Neural cell (in vitro differentiated cells): ENCODE results near the gene FKBP1A. TPM values are rescaled to one million over a fixed set of nuclear protein-coding genes. Genes with fewer than 3 reads are reported as not detected.

Experiments used
- H2AFZ ChIP-seq: fragments of 200-600, 300-800 bp; sonication (generic), shearing (Covaris generic); 2 replicates; pipeline ENCODE4 v1.6.0; 2014; ENCODE audit warnings: low read depth, mild to moderate bottlenecking, antibody characterized with exemption, low read length, moderate library complexity
- H3F3A ChIP-seq: fragments of 200-600 bp; shearing (Covaris generic); 2 replicates; pipeline ENCODE4 v1.6.1; 2016; ENCODE audit warnings: mild to moderate bottlenecking, moderate library complexity, mixed read lengths, antibody characterized with exemption, low read length; ENCODE audit not compliant: insufficient read depth, poor library complexity, severe bottlenecking
- H3K27ac ChIP-seq: fragments of 200-600, 300-800 bp; sonication (generic), shearing (Covaris generic); 2 replicates; pipeline ENCODE4 v1.5.1; 2014; ENCODE audit warnings: mild to moderate bottlenecking, low read length, moderate library complexity
- H3K27me3 ChIP-seq: fragments of 300-800, 200-600 bp; sonication (generic), shearing (Covaris generic); 2 replicates; pipeline ENCODE4 v1.6.0; 2014; ENCODE audit warnings: mild to moderate bottlenecking, low read depth, low read length, moderate library complexity; ENCODE audit not compliant: insufficient read depth
- H3K36me3 ChIP-seq: fragments of 300-800, 200-600 bp; sonication (generic), shearing (Covaris generic); 2 replicates; pipeline ENCODE4 v1.5.1; 2014; ENCODE audit warnings: mild to moderate bottlenecking, antibody characterized with exemption, low read length, moderate library complexity; ENCODE audit not compliant: insufficient read depth
- H3K4me2 ChIP-seq: fragments of 300-800, 200-600 bp; sonication (generic), shearing (Covaris generic); 2 replicates; pipeline ENCODE4 v1.6.0; 2014; ENCODE audit warnings: mild to moderate bottlenecking, low read length
- H3K4me3 ChIP-seq: fragments of 300-800, 200-600 bp; sonication (generic), shearing (Covaris generic); 2 replicates; pipeline ENCODE4 v1.5.1; 2014; ENCODE audit warnings: mild to moderate bottlenecking, low read length, moderate library complexity
- H3K79me2 ChIP-seq: fragments of 200-600 bp; shearing (Covaris generic); replicated peaks from 2 replicates; pipeline ENCODE4 v1.6.0; 2014; ENCODE audit warnings: mild to moderate bottlenecking, low read length, moderate library complexity; ENCODE audit not compliant: insufficient read depth
- H3K9ac ChIP-seq: fragments of 300-800, 200-600 bp; sonication (generic), shearing (Covaris generic); 2 replicates; pipeline ENCODE4 v1.6.1; 2016; ENCODE audit warnings: mild to moderate bottlenecking, low read length, mixed read lengths
- H3K9me2 ChIP-seq: fragments of 200-600 bp; shearing (Covaris generic); 2 replicates; pipeline ENCODE4 v1.6.1; 2016; ENCODE audit warnings: mild to moderate bottlenecking, low read length, mixed read lengths; ENCODE audit not compliant: insufficient read depth
- H3K9me3 ChIP-seq: fragments of 200-600, 300-800 bp; sonication (generic), shearing (Covaris generic); 2 replicates; pipeline ENCODE4 v1.6.1; 2016; ENCODE audit warnings: mild to moderate bottlenecking, mixed run types, low read length, moderate library complexity, mixed read lengths
- H4K20me1 ChIP-seq: fragments of 200-600 bp; shearing (Covaris generic); 2 replicates; pipeline ENCODE4 v1.6.1; 2016; ENCODE audit warnings: mild to moderate bottlenecking, mixed run types; ENCODE audit not compliant: insufficient read depth
- EP300 ChIP-seq: fragments of 450-650 bp; conservative IDR thresholded peaks from 2 replicates; pipeline ENCODE4 v1.6.1; 2014; ENCODE audit warnings: antibody characterized with exemption, mild to moderate bottlenecking, moderate library complexity; ENCODE audit not compliant: poor library complexity, severe bottlenecking
- EZH2 ChIP-seq: fragments of 200-600, 300-800 bp; shearing (Covaris generic), sonication (generic); IDR thresholded peaks from 2 replicates; pipeline ENCODE4 v1.6.1; 2014; ENCODE audit warnings: antibody characterized with exemption, low read length, borderline replicate concordance, mild to moderate bottlenecking; ENCODE audit not compliant: insufficient read depth, poor library complexity, severe bottlenecking
- MXI1 ChIP-seq: fragments of 450-650 bp; conservative IDR thresholded peaks from 2 replicates; pipeline ENCODE4 v1.6.1; 2014; ENCODE audit warnings: antibody characterized with exemption, mild to moderate bottlenecking; ENCODE audit not compliant: poor library complexity, severe bottlenecking
- POLR2AphosphoS5 ChIP-seq: IDR thresholded peaks from 2 replicates; pipeline ENCODE4 v1.6.1; 2012
- RAD21 ChIP-seq: fragments of 450-650 bp; conservative IDR thresholded peaks from 2 replicates; pipeline ENCODE4 v1.6.1; 2014; ENCODE audit warnings: antibody characterized with exemption, mild to moderate bottlenecking, moderate library complexity
- SMC3 ChIP-seq: fragments of 450-650 bp; conservative IDR thresholded peaks from 2 replicates; pipeline ENCODE4 v1.6.1; 2014; ENCODE audit warnings: antibody characterized with exemption, mild to moderate bottlenecking, moderate library complexity; ENCODE audit not compliant: poor library complexity
- TAF1 ChIP-seq: IDR thresholded peaks from 2 replicates; pipeline ENCODE4 v1.6.1; 2012; ENCODE audit warnings: low read depth
- polyA plus RNA-seq: library from polyadenylated mRNA; depleted of rRNA; stranded (reverse); fragments of >200 nt; gene quantifications from 2 replicates; pipeline ENCODE4 v1.2.3, GENCODE V29; 2014
- TF ChIP-seq, protein P1 (sequence below): IDR thresholded peaks from 2 replicates; pipeline ENCODE4 v1.6.1; 2012; ENCODE audit warnings: borderline replicate concordance
- TF ChIP-seq, protein P2 (sequence below): fragments of 450-650 bp; IDR thresholded peaks from 2 replicates; pipeline ENCODE4 v1.5.1; 2014; ENCODE audit warnings: antibody characterized with exemption, mild to moderate bottlenecking, moderate library complexity; ENCODE audit not compliant: poor library complexity, severe bottlenecking

The FKBP1A gene
- polyA plus RNA-seq, 1 donor from 2014 or later = 150 TPM

DNA sequence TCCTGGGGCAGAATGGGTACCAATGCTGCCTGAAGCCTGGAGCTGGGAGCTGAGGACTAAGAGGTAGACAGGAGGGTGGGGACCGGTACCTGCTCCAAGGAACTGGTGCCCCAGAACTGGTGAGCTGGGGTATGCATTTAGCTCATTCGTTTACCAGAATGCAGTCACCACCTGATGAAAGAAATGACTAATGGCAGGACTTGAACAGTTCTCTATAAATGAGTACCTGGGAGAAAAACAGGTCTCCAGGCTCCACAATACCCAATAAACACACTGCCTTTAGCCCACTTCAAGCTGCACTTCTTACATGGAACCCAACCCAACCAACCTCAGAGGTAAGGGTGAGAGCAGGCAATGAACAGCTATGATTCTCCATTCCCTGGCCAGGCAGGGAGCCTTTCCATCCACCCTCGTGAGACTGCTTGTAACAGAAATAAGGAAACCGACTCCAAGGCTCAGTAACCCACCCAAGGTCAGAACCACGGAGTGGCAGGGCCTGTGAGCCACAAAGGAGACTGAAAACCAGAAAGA lies 15.4 kb downstream of the FKBP1A start:
- Histone ChIP-seq H3K27me3 (no peaks in the 10 kb centered on the region), H3K27ac (no peak overlapping the region), H3F3A (no peaks in the 10 kb centered on the region), H3K36me3 (no peaks in the 10 kb centered on the region), H3K9me2 (no peaks in the 10 kb centered on the region), H3K4me3 (no peak overlapping the region), H3K9me3 (no peaks in the 10 kb centered on the region), H4K20me1 (no peaks in the 10 kb centered on the region), H3K4me2 (no peak overlapping the region), H3K79me2 (peaks cover 38% of the 10 kb centered on the region), H3K9ac (no peak overlapping the region), H2AFZ (no peak overlapping the region)
- TF ChIP-seq SMC3 (no peak), TAF1 (no peak)
- TF ChIP-seq, protein P1, sequence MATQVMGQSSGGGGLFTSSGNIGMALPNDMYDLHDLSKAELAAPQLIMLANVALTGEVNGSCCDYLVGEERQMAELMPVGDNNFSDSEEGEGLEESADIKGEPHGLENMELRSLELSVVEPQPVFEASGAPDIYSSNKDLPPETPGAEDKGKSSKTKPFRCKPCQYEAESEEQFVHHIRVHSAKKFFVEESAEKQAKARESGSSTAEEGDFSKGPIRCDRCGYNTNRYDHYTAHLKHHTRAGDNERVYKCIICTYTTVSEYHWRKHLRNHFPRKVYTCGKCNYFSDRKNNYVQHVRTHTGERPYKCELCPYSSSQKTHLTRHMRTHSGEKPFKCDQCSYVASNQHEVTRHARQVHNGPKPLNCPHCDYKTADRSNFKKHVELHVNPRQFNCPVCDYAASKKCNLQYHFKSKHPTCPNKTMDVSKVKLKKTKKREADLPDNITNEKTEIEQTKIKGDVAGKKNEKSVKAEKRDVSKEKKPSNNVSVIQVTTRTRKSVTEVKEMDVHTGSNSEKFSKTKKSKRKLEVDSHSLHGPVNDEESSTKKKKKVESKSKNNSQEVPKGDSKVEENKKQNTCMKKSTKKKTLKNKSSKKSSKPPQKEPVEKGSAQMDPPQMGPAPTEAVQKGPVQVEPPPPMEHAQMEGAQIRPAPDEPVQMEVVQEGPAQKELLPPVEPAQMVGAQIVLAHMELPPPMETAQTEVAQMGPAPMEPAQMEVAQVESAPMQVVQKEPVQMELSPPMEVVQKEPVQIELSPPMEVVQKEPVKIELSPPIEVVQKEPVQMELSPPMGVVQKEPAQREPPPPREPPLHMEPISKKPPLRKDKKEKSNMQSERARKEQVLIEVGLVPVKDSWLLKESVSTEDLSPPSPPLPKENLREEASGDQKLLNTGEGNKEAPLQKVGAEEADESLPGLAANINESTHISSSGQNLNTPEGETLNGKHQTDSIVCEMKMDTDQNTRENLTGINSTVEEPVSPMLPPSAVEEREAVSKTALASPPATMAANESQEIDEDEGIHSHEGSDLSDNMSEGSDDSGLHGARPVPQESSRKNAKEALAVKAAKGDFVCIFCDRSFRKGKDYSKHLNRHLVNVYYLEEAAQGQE = no peak

DNA sequence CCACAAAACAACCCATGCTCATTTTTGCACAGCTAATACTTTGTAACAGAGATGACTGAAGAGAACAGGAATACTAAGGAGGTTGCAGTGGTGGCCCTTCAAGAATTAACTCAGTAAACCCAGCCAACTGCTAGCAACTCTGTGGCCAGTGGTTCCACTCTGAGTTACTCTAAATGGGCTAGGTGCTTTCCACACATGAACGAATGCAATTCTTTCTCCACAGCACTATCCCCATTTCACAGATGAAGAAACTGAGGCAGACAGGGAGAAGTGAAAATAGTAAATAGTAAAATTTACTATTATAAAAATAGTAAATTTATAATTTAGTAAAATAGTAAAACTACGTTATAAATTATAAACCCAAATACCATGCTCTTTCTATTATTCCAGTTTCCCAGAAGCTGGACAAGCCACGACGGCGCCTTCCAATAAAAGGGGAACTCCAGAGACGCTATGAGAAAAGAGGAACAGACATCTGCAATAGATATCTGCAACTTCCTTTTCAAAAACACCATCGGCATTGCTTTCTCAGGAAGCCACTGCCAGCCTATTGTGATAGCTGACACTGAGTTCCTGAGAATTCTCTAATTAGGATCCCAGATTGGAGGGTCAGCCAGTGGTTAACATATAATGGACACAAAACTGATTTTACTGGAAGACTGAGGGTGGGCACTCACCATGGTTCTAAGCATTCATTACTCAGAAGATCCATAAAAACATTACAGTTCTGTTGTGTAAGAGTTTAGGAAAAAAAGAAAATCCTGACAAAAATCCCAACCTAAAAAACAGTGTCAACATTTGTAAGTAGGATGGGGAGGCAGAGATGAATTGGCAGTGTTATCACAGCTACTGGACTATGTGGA lies 16.2 kb downstream of the FKBP1A start:
- Histone ChIP-seq H3K4me3 (no peak overlapping the region), H2AFZ (no peak overlapping the region), H3K9me3 (no peaks in the 10 kb centered on the region), H3K27ac (no peak overlapping the region), H3K27me3 (no peaks in the 10 kb centered on the region), H3F3A (no peaks in the 10 kb centered on the region), H3K79me2 (peaks cover 37% of the 10 kb centered on the region), H3K9me2 (no peaks in the 10 kb centered on the region), H3K9ac (no peak overlapping the region), H3K4me2 (no peak overlapping the region), H3K36me3 (no peaks in the 10 kb centered on the region), H4K20me1 (no peaks in the 10 kb centered on the region)
- TF ChIP-seq SMC3 (no peak), TAF1 (no peak), MXI1 (no peak), RAD21 (no peak), POLR2AphosphoS5 (no peak), EP300 (no peak), EZH2 (no peak)
- TF ChIP-seq, protein P2, sequence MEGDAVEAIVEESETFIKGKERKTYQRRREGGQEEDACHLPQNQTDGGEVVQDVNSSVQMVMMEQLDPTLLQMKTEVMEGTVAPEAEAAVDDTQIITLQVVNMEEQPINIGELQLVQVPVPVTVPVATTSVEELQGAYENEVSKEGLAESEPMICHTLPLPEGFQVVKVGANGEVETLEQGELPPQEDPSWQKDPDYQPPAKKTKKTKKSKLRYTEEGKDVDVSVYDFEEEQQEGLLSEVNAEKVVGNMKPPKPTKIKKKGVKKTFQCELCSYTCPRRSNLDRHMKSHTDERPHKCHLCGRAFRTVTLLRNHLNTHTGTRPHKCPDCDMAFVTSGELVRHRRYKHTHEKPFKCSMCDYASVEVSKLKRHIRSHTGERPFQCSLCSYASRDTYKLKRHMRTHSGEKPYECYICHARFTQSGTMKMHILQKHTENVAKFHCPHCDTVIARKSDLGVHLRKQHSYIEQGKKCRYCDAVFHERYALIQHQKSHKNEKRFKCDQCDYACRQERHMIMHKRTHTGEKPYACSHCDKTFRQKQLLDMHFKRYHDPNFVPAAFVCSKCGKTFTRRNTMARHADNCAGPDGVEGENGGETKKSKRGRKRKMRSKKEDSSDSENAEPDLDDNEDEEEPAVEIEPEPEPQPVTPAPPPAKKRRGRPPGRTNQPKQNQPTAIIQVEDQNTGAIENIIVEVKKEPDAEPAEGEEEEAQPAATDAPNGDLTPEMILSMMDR = no peak
- TF ChIP-seq, protein P1 = no peak
